GM18519 (cell line): ENCODE results near the gene MC4R.
"Not testable (repeated sequence)": the region's sequence is repeated elsewhere in the genome, so short reads cannot be mapped to it uniquely, and the experiment has no call there.

Experiments
- ATAC-seq: cut with Tn5 transposase; IDR thresholded peaks from one replicate; pipeline ENCODE4 v1.9.1; 2021; ENCODE audit warnings: mild to moderate bottlenecking, moderate library complexity; ENCODE audit not compliant: unreplicated experiment, low FRiP score

Gene MC4R

DNA sequence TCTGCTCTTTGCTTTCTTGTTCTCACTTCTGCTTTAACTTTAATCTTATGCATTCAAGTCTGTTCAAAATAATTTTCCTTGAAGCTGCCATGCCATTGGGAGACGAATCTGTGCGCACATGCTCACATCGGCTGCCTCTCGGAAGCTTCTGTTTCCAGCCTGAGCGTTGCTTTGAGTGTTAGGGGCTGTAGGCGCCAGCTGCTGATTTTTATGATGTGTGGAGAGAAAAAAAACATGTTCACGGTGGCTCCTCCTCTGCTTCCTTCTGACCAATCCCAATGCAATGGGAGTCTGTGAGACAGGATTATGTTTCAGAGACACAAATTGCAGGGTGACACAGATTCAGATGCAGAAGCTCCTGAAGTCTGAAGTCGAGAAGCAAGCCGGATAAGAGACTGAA is at the start of gene MC4R:
Gene MC4R, minus strand, starts transcription at position 180 of the 400 bp plus-strand sequence. CDS start 426 bp downstream, outside the sequence.
- ATAC-seq, result no peak

DNA sequence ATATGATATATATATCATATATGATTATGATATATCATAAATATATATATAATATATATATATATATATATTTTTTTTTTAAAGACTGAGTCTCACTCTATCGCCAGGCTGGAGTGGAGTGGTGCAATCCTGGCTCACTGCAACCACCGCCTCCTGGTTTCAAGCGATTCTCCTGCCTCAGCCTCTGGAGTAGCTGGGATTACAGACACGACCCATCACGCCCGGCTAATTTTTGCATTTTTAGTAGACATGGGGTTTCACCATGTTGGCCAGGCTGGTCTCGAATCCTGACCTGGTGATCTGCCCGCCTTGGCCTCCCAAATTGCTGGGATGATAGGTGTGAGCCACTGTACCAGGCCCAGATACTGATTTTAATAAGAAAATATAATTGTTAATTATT is 49.7 kb upstream of the MC4R start:
- ATAC-seq, result not testable (repeated sequence)

DNA sequence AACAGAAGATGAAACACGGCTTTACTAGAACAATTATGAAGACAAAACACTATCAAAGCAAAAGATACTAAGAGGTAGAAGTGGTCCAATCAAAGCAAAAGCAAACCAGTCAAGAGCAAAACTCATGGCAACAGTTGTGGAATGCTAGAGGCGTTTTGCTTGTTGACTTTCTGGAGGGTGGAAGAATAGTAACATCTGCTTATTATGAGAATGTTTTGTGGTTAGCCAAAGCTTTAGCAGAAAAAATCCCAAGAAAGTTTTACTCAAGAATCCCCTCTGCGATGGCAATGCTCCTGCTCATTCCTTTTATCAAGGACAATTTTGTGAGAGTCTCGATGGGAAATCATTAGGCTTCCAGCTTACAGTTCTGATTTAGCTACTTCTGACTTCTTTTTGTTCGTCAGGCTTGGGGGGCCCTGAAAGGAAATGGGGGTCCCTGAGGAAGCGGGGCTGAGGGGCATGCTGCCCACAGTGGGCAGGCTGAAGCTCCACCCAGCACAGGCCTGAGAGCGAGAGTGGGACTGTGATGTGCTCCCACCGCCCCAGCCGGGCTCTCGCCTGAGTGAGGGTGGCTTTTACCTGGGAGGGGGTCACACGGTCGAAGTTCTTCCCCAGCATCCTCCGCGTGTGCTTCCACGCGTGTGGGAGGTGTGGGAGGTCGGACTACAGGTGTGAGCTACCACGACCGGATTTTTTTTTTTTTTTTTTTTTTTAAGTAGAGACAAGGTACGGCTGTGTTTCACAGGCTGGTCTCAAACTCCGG is 49.0 kb upstream of the MC4R start:
- ATAC-seq, result no peak

DNA sequence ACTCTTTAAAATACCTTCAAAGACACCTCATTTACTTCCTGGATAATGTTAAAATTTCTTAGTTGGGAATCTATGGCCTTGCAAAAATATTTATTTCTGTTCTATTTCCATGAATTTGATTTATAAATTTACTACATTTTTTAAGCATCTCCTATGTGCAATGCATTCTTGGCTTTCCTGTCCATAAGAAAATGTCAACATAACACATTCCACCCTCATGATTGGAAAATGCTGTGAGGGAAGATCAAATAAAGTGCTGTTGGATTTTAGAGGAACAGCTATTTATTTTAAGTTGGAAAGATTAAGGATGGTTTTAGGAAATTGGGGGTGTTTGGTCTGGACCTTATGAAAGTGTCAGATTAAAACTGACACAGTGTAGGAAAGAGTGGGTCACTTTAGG is 45.4 kb upstream of the MC4R start:
- ATAC-seq, result no peak

DNA sequence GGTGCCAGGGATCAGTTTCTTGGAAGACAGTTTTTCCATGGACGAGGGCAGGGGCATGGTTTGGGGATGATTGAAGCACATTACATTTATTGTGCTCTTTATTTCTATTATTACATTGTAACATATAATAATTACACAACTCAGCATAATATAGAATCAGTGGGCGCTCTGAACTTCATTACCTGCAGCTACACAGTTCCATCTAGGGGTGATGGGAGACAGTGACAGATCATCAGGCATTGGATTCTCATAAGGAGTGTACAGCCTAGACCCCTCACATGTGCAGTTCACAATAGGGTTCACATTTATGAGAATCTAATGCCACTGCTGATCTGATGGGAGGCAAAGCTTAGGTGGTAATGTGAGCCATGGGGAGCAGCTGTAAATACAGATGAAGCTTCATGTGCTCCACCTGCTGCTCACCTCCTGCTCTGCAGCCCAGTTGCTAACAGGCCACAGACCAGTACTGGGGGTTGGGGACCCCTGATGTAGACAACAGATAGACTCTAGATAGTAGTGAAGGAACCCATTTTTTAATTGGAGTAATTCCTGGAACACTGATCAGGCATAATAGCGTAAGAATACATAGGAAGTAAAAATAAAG is 41.5 kb upstream of the MC4R start:
- ATAC-seq, result no peak

DNA sequence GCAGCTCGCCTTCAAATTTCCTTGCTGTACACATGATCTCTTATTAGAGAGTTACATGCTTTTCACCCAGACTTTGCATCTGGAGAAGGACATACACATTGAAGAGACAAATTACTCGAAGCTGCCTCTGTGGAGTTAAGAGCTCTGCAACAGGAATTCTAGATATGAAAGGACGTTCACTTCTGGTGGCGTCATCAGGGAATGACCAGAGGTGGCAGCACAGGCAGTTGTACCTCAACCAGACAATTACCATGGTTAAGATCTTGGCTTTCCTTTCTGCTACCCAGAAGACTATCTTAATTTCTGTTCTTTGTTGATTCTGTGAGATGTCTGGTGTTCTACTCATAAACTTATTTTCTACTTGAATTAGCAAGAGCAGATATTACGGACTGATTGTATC is 39.1 kb upstream of the MC4R start:
- no peak for ATAC-seq

DNA sequence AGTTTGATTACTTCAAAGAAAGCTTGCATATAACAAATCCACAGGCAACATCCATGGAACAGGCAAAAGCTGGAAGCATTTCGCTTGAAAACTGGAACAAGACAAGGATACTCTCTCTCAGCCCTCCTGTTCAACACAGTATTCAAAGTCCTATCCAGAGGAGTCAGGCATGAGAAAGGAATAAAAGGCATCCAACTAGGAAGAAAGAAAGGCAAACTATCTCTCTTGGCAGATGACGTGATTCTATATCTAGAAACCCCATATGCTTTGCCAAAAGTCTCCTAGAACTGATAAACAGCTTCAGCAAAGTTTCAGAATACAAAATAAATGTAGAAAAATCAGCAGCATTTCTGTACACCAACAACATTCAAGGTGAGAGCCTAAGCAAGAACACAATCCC is 34.1 kb upstream of the MC4R start:
- no peak for ATAC-seq

DNA sequence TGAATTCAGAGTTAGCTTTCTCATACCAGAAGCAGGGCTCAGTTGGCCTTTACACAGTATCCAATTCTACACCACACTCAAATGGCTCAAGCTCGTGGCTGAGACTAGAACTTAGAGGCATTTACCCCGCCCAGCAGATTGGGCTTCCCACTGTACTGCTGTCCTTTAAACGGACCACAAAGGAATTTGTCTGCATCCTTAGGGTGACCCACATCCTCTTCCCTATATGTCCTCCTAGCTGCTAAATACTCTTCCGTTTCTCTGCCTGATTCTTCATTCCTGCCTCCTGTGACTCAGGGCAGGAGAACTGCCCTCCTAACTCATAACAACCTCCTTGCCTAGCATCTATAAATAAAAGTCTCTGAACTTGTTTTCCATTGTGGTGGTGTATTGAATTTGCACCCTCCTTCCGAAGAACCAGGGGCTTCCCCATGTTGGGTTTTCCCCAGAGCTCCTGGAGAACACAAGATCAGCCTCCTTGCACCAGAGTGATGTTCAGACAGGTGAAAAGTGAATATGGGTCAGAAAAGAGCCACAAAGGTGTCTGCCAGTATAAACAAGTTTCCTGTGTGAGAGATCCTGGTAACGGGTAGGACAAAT is 32.0 kb upstream of the MC4R start:
- no peak for ATAC-seq

DNA sequence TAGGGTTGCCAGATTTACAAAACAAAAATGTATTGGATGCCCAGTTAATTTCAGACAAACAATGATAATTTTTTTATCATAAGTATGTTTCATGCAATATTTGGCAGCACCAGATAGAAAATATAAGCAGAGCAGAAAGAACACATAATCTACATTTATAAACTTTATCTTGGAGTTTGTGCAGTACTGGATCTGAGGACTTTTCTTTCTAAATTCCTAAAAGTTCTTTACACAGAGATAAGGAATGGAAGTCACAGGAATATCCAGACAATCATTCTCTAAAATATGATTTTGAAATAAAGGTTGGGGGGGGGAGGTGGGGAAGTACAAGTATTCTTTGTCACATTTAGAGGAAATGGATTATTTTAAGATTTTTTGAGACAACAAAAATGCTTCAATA is 28.8 kb upstream of the MC4R start:
- ATAC-seq, result no peak

DNA sequence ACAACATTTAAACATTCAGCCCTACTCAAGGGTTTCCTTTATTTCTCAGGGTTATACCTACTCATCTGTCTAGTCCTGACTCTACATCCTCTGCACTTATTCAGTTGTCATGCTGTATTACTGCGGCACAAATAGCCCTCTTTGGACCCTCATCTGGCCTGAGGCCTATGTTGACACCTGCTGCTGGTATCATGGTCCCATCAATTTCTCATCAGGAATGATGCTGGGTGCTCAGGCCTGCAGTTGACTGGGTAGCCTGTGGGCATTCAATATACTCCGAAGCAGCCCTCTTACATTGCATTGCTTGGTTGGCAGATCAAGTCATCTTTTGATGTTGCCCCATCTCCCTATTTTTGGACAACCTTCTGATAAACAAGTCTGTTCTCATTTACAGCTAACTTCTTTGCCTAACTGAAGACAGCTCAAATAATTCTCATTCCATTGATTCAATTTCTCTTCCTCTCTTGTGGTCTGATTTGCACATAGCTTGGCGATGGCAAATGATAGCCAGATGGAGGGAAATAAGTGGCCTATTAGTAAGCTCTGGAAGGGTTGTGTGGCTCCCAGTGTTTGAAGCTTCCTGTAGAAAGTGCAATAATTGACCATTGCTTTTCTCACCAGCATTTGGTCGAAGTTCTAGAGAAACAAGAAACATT is 19.1 kb upstream of the MC4R start:
- ATAC-seq, result no peak

DNA sequence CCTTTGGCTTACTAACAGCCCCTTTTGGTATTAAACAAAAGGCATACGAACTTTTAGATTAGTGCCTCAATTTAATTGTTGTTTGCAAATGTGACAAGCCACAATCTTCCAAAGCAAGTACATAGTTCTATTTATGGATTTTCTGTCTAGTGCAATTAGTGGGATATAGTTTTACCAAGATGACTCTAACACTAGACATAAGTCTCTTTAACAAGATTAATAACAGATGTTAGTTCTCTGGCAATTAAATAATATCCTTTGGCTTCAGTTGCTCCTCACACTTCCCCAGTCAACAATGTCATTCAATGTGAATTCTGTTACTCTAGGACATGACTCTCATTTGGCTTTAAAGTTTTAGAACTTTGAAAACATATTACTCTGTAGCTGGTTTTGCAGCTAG is 16.7 kb upstream of the MC4R start:
- ATAC-seq, result no peak

DNA sequence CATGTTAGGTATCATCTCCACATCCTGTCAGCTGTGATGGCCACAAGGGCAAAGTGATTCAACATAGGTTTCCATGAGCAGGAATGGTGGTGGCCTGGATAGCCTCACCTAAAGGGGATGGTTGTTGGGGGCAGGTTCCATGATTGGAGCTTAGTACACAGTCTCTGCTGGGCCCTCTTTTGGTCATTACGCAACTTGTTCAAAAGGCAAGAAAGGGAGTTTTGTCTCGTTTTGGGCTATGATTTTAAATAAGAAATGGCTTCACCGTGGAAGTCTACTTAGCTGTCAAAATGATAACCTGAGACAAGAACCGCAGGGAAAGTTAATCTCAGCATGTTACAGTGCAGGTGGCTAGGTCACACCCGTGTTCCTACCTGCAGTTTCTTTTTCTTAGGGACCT is 13.1 kb upstream of the MC4R start:
- no peak for ATAC-seq

DNA sequence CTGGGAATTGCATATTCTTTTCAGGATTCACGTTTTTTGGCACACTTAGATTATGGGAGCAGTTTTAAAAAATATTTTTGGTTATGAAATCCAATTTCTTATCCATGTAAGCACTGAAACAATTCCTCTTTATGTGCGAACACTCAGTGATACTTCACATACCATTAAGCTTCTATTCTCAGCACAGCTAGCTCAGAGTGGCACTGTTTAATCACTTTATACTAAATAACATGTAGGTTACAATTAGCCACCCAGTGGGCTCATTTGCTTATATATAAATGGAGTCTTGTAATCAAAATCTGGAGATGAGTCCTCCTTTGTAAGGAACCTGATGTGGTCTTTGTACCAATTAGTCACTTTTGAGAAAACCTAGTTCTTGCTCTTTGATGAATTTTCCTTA is 11.3 kb upstream of the MC4R start:
- no peak for ATAC-seq

DNA sequence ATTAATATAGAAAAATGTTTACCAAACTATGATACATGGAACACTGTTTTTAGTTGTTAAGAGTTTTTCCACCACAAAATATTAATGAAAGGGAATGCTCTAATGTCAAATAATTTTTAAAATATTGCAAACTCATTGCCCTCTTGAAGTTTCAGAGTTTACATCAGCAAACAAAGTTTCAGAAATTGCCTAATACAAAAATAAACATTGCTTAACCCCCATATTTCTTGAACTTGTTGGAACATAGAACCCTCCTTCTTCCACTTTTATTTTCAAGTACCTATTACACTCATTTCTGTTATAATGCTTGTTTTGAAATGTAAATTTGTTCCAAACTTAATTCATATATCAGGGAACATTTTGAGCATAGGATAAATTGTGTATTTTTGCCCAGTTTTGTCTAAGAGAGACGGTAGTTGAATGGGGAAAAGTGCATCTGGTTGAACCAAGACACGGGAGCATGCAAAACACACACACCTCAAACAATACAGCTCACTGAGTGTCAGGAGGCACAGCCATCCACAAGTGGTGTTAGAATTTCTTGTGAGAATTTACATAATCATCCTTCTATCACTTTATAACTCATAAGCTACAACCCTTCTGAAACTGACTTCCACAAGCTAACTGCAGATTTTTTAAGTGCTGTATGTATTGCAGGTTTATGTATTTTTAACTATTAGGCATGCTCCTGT is 5.3 kb upstream of the MC4R start:
- no peak for ATAC-seq

DNA sequence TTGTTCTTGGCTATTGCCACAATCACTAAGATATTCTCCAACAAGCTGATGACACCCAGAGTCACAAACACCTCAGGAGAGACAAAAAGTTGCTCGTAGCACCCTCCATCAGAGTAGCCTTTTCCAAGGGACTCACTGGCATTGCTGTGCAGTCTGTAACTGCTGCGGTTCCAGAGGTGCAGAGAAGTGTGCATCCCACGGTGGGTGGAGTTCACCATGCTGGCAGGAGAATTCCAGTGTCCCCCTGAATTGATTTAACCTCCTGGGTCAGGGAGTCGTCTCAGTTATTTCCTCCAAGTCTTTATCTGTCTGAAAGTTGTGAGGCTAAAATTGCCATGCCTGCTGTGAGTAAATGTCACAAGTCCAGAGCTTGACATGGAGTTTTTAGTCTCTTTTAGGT is 443 bp downstream of the MC4R start:
- ATAC-seq, result no peak

DNA sequence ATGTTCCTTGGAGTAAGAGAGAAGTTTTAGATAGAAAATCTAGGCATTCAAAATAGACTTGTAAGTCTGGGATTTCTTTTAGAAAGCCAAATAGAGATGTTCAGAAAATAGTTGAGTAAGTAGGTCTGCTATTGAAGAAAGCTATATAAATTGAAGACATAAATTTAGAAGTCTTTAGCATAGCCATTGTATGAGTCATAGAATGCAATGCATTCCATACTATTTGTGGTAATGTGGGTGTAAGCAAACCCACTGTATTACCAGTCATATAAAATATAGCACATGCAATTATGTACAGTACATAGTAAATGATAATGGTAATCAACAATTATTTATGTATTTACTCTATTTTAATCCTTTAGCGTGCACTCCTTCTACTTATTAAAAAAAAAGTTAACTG is 14.1 kb downstream of the MC4R start:
- ATAC-seq, result no peak

DNA sequence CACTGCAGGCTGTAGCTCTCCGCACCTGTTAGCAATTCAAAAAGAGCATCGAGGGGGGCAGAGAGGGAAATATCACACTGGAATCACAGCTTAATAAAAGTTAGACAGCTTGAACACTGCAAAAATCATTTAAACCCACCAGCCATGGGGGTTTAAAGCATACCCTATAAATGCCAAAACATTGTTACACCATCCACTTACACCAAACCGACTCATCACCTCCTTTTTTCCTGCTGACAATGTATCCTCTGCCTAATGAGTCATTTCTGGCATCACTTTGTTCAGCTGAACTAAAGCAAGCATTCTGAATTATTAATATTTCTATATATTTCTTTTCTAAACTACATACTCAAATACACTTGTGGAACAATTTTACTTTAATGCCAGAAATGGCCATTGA is 21.6 kb downstream of the MC4R start:
- ATAC-seq, result no peak

DNA sequence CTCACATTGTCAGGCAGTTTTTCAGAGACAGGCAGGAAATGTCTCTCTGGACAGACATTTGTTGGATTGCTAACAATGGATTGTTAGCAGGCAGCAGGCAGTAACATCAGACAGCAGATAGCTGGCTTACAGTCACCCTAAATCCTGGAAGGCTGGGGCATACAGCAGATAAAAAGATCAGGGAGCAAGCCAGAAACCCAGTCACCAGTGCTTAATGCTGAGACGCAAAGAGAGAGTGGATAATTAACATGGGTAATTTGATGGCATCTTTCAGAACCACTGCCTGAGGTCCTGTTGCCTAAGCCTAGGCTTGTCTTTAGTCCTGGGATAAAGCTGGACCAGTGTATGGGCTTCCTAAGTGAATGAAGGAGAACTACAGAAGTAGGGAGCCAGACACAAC is 22.4 kb downstream of the MC4R start:
- ATAC-seq, result no peak

DNA sequence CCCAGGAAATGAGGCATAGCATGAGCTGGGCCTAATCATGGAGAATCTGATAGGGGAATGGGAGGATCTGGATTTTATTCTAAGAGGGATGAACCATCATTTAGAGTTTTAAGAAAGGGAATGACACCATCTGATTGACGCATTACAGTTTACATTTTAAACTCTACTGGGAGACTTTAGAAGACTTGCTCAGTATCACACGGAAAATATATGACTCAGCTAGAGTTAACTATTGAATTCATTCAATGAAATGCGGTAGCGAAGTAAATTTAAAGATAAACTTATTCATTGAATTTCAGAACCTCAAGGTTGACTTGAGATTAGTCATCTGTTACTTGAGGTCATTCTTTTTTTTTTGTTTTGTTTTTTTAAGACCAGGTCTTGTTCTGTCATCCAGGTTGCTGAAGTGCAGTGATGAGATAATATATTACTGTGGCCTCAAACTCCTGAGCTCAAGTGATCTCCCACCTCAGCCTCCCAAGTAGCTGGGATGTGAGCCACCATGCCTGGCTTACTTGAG is 25.0 kb downstream of the MC4R start:
- ATAC-seq, result no peak

DNA sequence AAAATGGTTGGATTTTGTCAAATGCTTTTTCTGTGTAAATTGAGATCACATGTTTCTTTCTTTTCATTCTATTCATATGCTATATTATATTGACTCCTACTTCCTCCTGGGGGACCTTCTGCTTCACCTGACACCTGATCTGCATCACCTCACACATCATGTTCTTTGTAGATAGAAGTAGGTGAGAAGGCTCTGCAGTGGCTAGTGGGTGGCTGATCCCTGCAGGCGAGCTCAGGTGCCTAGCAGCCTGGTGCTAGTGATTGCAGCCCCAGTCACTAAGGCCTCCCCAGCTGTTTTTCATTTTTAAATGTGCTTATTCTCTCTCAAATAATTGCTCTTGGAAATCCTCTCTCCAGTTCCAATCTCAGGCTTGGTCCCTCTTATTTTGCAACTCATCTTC is 33.6 kb downstream of the MC4R start:
- no peak for ATAC-seq

DNA sequence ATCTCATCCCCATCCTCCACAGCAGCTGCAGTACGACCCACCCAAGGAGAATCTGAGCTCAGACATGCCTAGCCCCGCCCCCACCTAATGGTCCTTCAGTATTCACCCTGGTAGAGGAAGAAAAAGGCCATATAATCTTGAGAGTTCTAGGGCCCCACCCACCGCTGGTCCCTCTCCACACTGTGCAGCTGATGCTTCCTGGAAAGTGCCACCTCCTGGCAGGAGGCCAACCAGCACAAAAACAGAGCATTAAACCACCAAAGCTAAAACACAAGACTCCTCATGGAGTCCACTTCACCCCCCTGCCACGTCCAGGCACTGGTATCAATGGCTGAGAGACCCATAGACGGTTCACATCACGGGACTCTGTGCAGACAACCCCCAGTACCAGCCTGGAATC is 40.7 kb downstream of the MC4R start:
- ATAC-seq, result no peak
